Measurements from ENCODE around the gene TSR1.

TSR1 gene

DNA sequence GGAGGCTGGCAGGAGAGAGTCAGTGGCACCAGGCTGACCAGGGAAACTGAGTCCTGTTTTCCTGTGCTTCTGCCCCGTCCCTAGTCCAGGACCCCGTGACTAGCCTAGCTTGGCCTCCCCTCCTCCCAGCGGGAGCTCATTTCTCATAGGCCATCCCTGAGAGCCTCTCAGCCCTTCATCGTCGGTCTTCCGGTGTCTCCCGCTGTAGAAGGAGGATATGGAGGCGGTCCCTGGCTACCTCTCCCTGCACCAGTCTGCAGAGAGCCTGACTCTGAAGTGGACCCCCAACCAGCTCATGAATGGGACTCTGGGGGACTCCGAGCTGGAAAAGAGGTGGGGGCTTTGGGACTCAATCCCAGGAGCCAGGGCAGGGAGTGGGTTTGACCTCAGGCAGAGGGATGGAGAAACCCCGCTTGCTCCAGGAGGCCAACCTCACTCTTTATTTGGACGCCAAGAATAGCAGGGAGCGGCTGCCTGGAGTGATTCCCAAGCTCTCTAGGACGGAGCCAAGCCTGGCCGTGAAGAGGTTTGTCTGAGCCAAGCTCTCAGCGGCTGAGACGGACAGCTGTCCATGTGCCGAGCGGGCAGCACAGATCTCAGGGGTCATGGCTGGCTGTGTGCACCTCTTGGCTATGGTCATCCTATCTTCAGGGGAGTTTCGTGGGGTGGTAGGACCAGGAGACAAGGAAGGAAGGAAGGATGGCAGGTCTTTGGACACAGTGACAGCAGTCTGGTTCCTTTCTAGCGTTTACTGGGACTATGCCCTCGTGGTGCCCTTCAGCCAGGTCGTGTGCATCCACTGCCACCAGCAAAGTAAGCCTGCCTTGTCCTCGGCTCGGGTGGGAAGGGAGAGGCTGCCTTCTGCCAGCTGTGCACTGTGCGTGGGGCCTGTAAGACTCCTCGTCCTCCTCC is 27.9 kb upstream of the TSR1 start:
- peak overlapping the region; percentile 25 for H3K27ac ChIP-seq
- DNase-seq (ENCODE audit: low spot score) = no peak
- POLR2A ChIA-PET (ENCODE audit: low non-redundant PET) = no interaction called here
- TF ChIP-seq, protein P1, sequence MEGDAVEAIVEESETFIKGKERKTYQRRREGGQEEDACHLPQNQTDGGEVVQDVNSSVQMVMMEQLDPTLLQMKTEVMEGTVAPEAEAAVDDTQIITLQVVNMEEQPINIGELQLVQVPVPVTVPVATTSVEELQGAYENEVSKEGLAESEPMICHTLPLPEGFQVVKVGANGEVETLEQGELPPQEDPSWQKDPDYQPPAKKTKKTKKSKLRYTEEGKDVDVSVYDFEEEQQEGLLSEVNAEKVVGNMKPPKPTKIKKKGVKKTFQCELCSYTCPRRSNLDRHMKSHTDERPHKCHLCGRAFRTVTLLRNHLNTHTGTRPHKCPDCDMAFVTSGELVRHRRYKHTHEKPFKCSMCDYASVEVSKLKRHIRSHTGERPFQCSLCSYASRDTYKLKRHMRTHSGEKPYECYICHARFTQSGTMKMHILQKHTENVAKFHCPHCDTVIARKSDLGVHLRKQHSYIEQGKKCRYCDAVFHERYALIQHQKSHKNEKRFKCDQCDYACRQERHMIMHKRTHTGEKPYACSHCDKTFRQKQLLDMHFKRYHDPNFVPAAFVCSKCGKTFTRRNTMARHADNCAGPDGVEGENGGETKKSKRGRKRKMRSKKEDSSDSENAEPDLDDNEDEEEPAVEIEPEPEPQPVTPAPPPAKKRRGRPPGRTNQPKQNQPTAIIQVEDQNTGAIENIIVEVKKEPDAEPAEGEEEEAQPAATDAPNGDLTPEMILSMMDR (conservative IDR thresholded peaks at IDR 0.05; ENCODE audit: low read depth) = no peak
- CTCF ChIA-PET = interaction anchor here (0.9 to 1.6 kb wide), 2 partner anchors 18 kb away, joined by 3 to 5 read pairs; no protein-coding TSS in a partner anchor

DNA sequence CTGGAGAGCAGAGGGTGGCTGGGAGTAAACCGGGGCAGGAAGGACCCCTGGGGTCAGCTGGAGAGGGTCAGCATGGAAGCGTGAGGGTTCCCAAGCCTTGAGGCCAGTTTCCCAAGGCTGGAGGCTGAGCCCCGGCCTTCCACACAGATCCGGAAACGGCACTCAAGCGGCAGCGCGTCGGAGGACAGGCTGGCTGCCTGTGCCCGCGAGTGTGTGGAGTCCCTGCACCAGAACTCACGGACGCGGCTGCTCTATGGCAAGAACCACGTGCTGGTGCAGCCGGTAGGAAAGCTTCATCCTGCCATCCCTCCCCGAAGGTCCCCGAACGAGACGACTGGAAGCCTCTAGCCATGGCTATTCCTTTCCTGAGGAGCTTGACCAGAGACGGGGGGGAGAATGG is 27.1 kb upstream of the TSR1 start:
- POLR2A ChIA-PET (ENCODE audit: low non-redundant PET) = no interaction called here
- TF ChIP-seq, protein P1 (conservative IDR thresholded peaks at IDR 0.05; ENCODE audit: low read depth) = no peak
- H3K27ac ChIP-seq = peak overlapping the region; percentile 25; the same call in 1 of the 2 replicates
- no peak for DNase-seq (ENCODE audit: low spot score)
- CTCF ChIA-PET = interaction anchor here (1.6 kb wide), 1 partner anchor 19 kb away, joined by 5 read pairs; no protein-coding TSS in a partner anchor

DNA sequence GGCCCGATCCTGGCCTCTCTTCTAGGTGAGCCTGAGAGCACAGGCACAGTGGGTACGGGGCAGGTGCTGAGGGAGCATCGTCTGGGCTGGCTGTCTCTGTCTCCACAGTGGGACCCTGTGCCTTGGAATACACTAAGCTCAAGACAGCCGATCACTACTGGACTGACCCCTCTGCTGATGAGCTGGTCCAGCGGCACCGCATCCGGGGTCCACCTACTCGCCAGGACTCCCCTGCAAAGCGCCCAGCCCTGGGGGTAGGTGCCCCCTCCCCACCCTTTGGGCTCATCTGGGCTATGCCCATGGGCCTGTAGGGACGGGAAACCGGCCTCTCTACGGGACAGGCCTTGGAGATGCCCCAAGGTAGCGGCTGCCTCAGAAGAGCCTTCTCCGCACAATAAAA is 26.6 kb upstream of the TSR1 start:
- ChIA-PET CTCF (interaction anchor here (1.6 kb wide), 1 partner anchor 19 kb away, joined by 5 read pairs; no protein-coding TSS in a partner anchor), POLR2A (ENCODE audit: low non-redundant PET) (no interaction called here)
- TF ChIP-seq, protein P1 (conservative IDR thresholded peaks at IDR 0.05; ENCODE audit: low read depth) = no peak
- peak overlapping the region; percentile 25; the same call in 1 of the 2 replicates for H3K27ac ChIP-seq
- no peak for DNase-seq (ENCODE audit: low spot score)

DNA sequence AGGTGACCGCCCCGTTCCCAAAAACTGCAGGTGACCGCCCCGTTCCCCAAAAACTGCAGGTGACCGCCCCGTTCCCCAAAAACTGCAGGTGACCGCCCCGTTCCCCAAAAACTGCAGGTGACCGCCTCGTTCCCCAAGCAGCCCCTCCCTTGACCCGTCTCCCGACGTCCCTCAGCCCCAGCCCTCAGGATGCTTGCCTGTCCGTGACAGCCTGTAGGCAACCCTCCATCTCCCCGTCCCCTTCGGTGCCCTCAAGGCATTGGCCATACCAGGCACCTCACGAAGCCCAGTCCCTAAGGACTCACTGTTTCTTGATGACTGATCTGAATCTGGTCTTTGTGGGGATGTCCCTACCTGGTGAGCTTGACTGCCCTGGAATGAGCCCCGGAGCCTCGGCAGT is 26.2 kb upstream of the TSR1 start:
- no peak for DNase-seq (ENCODE audit: low spot score)
- ChIA-PET POLR2A (ENCODE audit: low non-redundant PET) (no interaction called here), CTCF (interaction anchor here (1.6 kb wide), 1 partner anchor 20 kb away, joined by 5 read pairs; no protein-coding TSS in a partner anchor)

DNA sequence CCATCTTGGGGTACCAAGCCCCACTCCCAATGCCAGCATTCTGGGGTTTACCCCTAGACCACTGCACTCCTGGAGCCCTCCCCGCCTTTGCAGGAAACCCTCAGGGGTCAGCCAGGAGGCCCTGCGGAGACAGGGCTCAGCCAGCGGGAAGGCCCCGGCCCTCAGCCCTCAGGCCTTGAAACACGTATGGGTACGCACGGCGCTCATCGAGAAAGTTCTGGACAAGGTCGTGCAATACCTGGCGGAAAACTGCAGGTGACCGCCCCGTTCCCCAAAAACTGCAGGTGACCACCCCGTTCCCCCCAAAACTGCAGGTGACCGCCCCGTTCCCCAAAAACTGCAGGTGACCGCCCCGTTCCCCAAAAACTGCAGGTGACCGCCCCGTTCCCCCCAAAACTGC is 25.8 kb upstream of the TSR1 start:
- H3K27ac ChIP-seq = no peak overlapping the region; the same call in 1 of the 2 replicates
- CTCF ChIA-PET = interaction anchor here (0.7 to 0.8 kb wide), 2 partner anchors 11 to 20 kb away, joined by 3 to 5 read pairs; no protein-coding TSS in a partner anchor
- TF ChIP-seq, protein P1 (conservative IDR thresholded peaks at IDR 0.05; ENCODE audit: low read depth) = no peak
- POLR2A ChIA-PET (ENCODE audit: low non-redundant PET) = no interaction called here
- no peak for DNase-seq (ENCODE audit: low spot score)

More for the DNA sequence above, 26.2 kb upstream of the TSR1 start:
- H3K27ac ChIP-seq = no peak overlapping the region
- TF ChIP-seq, protein P1 (conservative IDR thresholded peaks at IDR 0.05; ENCODE audit: low read depth) = no peak

DNA sequence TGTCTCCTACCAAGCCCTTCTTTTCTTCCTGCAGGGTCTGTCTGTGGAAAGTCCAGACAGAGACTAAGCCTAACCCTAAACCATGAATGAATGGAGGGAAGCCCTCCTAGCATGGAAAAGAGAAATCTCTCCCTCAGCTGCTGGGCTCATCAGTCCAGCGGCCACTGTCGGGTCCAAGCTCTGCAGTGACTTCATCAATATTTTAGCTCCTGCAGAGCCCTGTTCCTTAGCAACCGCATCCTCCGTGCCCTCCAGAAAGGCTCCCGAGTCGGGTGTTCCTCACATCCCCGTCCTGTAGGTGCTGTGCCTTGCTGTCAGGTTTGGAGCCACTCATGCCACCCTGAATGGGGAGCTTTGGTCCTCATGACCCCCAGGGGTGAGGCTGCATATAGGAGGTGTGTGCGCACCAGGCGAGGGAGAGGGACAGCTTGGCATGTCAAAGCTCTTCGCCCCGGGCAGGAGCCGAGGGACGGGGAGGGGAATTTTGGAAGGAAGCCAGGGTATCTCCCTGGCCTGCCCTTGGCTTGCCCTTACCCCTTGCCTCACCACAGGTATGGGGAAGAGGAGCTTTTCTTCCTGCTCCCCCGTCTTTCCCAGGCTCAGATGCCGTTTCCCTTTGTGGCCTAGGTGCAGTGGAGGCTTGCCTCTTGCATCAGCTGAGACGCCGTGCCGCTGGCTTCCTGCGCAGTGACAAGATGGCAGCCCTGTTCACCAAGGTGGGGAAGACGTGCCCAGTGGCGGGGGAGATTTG is 24.9 kb upstream of the TSR1 start:
- ChIA-PET CTCF (interaction anchor here (0.6 to 0.8 kb wide), 4 partner anchors 10 to 23 kb away, joined by 3 to 5 read pairs (median 3); no protein-coding TSS in a partner anchor), POLR2A (ENCODE audit: low non-redundant PET) (no interaction called here)
- TF ChIP-seq, protein P1 (conservative IDR thresholded peaks at IDR 0.05; ENCODE audit: low read depth) = no peak
- H3K27ac ChIP-seq = peak overlapping the region; percentile 95
- DNase-seq (ENCODE audit: low spot score) = no peak
